Tibial nerve (tissue), 4 donors: ENCODE results near the gene TRIL. TPM values are rescaled to one million over a fixed set of nuclear protein-coding genes. Genes with fewer than 3 reads are reported as not detected.

ENCODE experiments used
- DNase-seq, 2 donors: peaks; one replicate each; pipeline ENCODE4 v3.0.0-alpha.2; 2019; ENCODE audit warnings: low spot score in 2 of 2
- H3K27ac ChIP-seq, 4 donors: fragments of 200-600 bp; sonication (generic) in 3 of 4; one replicate each; pipeline ENCODE4 v1.5.1; 2017 to 2019; ENCODE audit warnings: mild to moderate bottlenecking in 1 of 4
- H3K27me3 ChIP-seq, 2 donors: fragments of 200-600 bp; sonication (generic) in 1 of 2; one replicate each; pipeline versions ENCODE4 v1.5.1 to v1.6.0; 2017 to 2019
- H3K36me3 ChIP-seq, 3 donors: fragments of 200-600 bp; sonication (generic); one replicate each; pipeline ENCODE4 v1.5.1; 2018 to 2019
- H3K4me1 ChIP-seq, 4 donors: fragments of 200-600 bp; sonication (generic) in 3 of 4; one replicate each; pipeline ENCODE4 v1.5.1; 2017 to 2019
- H3K4me3 ChIP-seq, 4 donors: fragments of 200-600 bp; sonication (generic) in 3 of 4; one replicate each; pipeline ENCODE4 v1.5.1; 2017 to 2019; ENCODE audit warnings: mild to moderate bottlenecking in 1 of 4, moderate library complexity in 1 of 4
- H3K9me3 ChIP-seq, 4 donors: fragments of 200-600 bp; sonication (generic) in 3 of 4; one replicate each; pipeline ENCODE4 v1.5.1; 2017 to 2019
- CTCF ChIP-seq, 5 experiments: fragments of 200-600 bp in 3 of 5; fragments of 450-650 bp in 2 of 5; sonication (generic) in 3 of 5; IDR thresholded peaks; one replicate each; pipeline ENCODE4 v1.5.1; 2016 to 2019; ENCODE audit warnings: antibody characterized with exemption in 5 of 5, mild to moderate bottlenecking in 3 of 5, moderate library complexity in 2 of 5
- EP300 ChIP-seq, 2 donors: sonication (generic); formaldehyde crosslinking; IDR thresholded peaks; one replicate each; pipeline ENCODE4 v1.6.1; 2017; ENCODE audit warnings: antibody characterized with exemption in 2 of 2, mild to moderate bottlenecking in 1 of 2
- POLR2A ChIP-seq, 2 donors: fragments of 450-650 bp; IDR thresholded peaks; one replicate each; pipeline ENCODE4 v1.6.1; 2017; ENCODE audit warnings: antibody characterized with exemption in 2 of 2, mild to moderate bottlenecking in 2 of 2, moderate library complexity in 2 of 2
- WGBS, 2 donors: methylation state at CpG; one replicate each; pipeline ENCODE4 v1.1.5; 2018; 5-methylcytosine and 5-hydroxymethylcytosine counted together
- total RNA-seq, 4 donors: library from RNA; depleted of rRNA; stranded (reverse); fragments of >200 nt; gene quantifications; one replicate each; pipeline ENCODE4 v1.1.0, GENCODE V29; 2016

Gene TRIL
- total RNA-seq, 4 donors from 2014 or later, result 1.2 to 2.8 (median 2.4) TPM

- TF ChIP-seq CTCF (IDR thresholded peaks at IDR 0.05) (no peak), POLR2A (IDR thresholded peaks at IDR 0.05) (no peak), EP300 (IDR thresholded peaks at IDR 0.05) (no peak)
- Histone ChIP-seq H3K36me3 (no peaks in the 10 kb centered on the region), H3K4me1 (peaks cover 0 to 11% (median 0%) of the 10 kb centered on the region in 4 donors), H3K27me3 (no peaks in the 10 kb centered on the region), H3K27ac (no peak overlapping the region), H3K9me3 (no peaks in the 10 kb centered on the region), H3K4me3 (peak overlapping the region in 1 of 4 donors; percentile 37)
- WGBS, 2 donors, result 37 to 42% methylated on average over 4 of the region's 4 CpGs
- DNase-seq, result no peak
Measured at GRCh38 chr7:28903730-28904577, 54.2 kb downstream of the TRIL start.

Other genes starting within 250 kb of the TRIL start
- 10 to 100 TPM in 2 of 4 donors, 1 to 10 TPM in 2; 3.1 to 17.5 (median 11.5) TPM for gene CPVL, start 188.2 kb upstream of the TRIL start, total RNA-seq
- 10 to 100 TPM in 1 of 4 donors, 1 to 10 TPM in 3; 3.9 to 12.6 (median 7.0) TPM for gene CHN2, start 236.4 kb upstream of the TRIL start, total RNA-seq